GM08714 (cell line): Measurements from ENCODE around the gene FSTL3.

ENCODE experiments used
- H3K4me3 ChIP-seq: fragments of 200-500 bp; sonication (Bioruptor generic); 2 replicates; pipeline ENCODE4 v1.5.1; 2014; ENCODE audit warnings: mild to moderate bottlenecking, low read length, inconsistent platforms
- ZNF274 ChIP-seq: IDR thresholded peaks from 2 replicates; pipeline ENCODE4 v1.6.1; 2012; ENCODE audit warnings: mild to moderate bottlenecking, low read depth, low read length

Gene FSTL3

GRCh38 chr19:732148-733069 lies 56.2 kb downstream of the FSTL3 start:
- H3K4me3 ChIP-seq, result no peak overlapping the region
- no peak for TF ChIP-seq ZNF274
